ENCODE results near the gene MLST8. TPM values are rescaled to one million over a fixed set of nuclear protein-coding genes. Genes with fewer than 3 reads are reported as not detected.

Gene MLST8
- total RNA-seq, 1 donor: 24.2 TPM

DNA sequence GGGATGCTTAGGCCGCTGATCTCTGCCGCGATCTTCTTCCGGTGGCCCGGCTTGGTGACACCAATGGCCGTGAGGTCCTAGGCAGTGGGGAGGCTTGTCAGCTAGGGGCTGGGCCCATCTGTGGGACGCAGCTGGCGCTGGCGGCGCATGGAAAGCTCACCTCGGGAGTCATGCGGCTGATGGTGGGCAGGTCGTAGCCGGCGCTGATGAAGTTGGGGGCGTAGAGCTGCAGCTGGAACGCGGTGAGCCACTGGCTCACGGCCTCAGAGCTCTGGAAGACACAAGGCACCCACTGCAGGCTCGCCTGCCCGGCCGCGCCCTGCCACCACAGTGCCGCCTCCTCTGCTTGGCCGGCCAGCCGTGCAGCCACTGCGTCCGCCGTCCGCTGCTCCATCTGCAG is 21.6 kb upstream of the MLST8 start:
- DNase-seq (ENCODE audit: low read depth): no peak
- TF ChIP-seq, protein P1, sequence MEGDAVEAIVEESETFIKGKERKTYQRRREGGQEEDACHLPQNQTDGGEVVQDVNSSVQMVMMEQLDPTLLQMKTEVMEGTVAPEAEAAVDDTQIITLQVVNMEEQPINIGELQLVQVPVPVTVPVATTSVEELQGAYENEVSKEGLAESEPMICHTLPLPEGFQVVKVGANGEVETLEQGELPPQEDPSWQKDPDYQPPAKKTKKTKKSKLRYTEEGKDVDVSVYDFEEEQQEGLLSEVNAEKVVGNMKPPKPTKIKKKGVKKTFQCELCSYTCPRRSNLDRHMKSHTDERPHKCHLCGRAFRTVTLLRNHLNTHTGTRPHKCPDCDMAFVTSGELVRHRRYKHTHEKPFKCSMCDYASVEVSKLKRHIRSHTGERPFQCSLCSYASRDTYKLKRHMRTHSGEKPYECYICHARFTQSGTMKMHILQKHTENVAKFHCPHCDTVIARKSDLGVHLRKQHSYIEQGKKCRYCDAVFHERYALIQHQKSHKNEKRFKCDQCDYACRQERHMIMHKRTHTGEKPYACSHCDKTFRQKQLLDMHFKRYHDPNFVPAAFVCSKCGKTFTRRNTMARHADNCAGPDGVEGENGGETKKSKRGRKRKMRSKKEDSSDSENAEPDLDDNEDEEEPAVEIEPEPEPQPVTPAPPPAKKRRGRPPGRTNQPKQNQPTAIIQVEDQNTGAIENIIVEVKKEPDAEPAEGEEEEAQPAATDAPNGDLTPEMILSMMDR (IDR thresholded peaks at IDR 0.05; ENCODE audit: insufficient read depth, low read depth, low read length): no peak
- H3K4me3 ChIP-seq (ENCODE audit: low read depth, low read length): no peak overlapping the region

DNA sequence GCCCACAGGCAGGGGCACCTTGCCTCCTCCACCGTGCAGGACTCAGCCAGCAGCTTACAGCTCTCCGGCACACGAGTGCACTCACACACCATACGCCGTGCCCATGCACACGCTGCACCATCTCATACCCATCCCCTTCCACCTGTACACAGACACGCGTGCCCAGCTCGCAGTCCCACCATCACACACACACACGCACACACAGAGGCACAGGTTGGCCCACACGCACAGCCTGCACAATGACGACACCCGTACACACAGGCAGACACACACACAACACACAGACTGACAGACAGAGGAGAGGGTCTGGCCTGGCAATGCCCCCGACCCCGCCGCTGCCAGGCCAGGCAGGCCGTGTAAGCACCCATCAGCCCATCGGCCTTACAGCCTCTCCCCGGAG is 20.9 kb upstream of the MLST8 start:
- TF ChIP-seq, protein P1 (IDR thresholded peaks at IDR 0.05; ENCODE audit: insufficient read depth, low read depth, low read length): no peak
- DNase-seq (ENCODE audit: low read depth): no peak
- no peak overlapping the region for H3K4me3 ChIP-seq (ENCODE audit: low read depth, low read length)

DNA sequence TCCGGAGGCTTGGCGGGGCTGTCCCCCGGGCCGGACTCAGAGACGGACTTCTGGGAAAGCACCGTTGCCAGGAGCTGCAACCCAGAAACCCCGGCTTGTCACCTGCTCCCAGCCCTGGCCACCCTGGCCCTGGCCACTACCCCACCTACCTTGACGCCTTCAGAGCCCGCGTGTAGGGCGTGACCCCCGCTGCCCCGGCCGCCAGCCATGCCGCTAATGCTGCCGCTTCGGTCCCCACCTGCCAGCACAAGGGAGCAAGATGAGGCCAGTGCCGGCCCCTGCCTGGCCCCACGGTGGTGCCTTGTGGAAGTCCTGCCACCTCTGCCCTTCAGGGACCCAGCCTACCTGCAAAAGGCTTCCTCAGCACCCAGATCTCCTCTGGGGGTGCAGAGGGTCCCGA is 20.3 kb upstream of the MLST8 start:
- TF ChIP-seq, protein P1 (IDR thresholded peaks at IDR 0.05; ENCODE audit: insufficient read depth, low read depth, low read length): no peak
- H3K4me3 ChIP-seq (ENCODE audit: low read depth, low read length): no peak overlapping the region
- DNase-seq (ENCODE audit: low read depth): no peak

DNA sequence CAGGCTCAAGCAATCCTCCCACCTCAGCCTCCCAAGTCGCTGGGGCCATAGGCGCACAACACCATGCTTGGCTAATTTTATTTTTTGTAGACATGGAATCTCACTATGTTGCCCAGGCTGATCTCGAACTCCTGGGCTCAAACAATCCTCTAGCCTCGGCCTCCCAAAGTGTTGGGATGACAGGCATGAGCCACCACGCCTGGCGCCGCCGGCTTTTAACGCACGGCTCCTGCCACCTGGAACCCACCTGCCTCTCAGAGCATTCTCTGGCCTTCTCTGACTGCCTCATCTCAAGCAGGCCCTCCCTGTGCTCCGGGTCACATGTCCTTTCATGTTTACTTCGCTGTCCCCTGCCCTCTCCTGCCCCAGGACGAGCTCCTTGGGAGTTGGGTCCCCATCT is 19.2 kb upstream of the MLST8 start:
- no peak for DNase-seq (ENCODE audit: low read depth)
- H3K4me3 ChIP-seq (ENCODE audit: low read depth, low read length): no peak overlapping the region
- TF ChIP-seq, protein P1 (IDR thresholded peaks at IDR 0.05; ENCODE audit: insufficient read depth, low read depth, low read length): no peak

DNA sequence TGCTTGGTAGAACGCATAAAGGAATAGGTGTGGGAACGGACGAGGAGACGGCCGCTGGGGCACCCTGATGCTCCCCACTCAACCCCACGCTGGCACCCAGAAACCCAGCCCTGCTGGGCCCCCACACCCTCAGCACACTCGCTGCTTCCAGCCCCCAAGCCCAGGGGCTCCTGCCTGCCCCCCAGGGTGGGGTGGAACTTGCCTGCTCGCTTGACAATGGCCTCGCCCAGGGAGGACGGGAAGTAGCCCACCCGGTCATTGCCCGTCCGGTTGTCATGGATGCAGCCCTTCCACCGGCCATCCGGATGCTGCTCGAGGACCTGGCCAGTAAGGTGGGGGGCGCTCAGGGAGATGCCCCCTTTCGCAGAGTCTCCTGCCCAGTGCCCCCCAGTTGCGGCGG is 18.7 kb upstream of the MLST8 start:
- DNase-seq (ENCODE audit: low read depth): no peak
- TF ChIP-seq, protein P1 (IDR thresholded peaks at IDR 0.05; ENCODE audit: insufficient read depth, low read depth, low read length): no peak
- no peak overlapping the region for H3K4me3 ChIP-seq (ENCODE audit: low read depth, low read length)

DNA sequence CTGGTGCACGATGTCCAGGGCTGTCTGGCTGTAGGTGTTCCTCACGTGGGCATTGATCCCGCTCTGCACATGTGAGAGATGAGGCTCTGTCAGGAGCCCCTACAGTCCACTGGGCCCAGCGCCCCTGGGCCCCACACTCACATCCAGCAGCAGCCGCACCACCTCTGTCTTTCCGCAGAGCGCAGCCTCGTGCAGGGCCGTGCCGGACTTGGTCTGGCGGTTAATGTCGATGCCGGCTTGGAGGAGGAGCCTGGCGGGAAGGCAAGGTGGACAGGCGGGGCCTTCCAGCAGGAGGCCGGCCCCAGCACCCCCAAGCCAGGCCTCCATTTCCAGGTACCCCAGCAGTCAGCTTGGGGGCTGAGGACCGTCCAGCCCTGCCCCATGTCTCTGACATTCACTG is 18.0 kb upstream of the MLST8 start:
- TF ChIP-seq, protein P1 (IDR thresholded peaks at IDR 0.05; ENCODE audit: insufficient read depth, low read depth, low read length): no peak
- H3K4me3 ChIP-seq (ENCODE audit: low read depth, low read length): no peak overlapping the region
- no peak for DNase-seq (ENCODE audit: low read depth)

DNA sequence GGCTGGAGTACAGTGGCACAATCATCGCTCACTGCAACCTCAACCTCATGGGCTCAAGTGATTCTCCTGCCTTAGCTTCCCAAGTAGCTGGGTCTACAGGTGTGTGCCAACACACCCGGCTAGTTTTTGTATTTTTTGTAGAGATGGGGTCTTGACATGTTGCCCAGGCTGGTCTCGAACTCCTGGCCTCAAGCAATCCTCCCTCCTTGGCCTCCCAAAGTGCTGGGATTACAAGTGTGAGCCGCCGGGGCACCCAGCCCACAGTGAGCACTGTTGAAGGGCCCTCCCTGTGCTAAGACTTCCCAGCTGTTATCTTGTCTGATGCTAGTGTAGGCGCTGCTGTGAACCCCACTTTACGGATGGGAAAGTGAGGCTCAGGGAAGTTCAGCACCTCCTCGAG is 16.9 kb upstream of the MLST8 start:
- no peak overlapping the region for H3K4me3 ChIP-seq (ENCODE audit: low read depth, low read length)
- TF ChIP-seq, protein P1 (IDR thresholded peaks at IDR 0.05; ENCODE audit: insufficient read depth, low read depth, low read length): no peak
- DNase-seq (ENCODE audit: low read depth): no peak
